Caco-2 (cell line): ENCODE measurements around the gene FNDC3B. TPM values are rescaled to one million over a fixed set of nuclear protein-coding genes. Genes with fewer than 3 reads are reported as not detected.

Experiments
- BruUV-seq: library from RNA; stranded (reverse); fragments of 400-500 nt; replicated peaks from 2 replicates; lab custom pipeline; 2021; lab: Mats Ljungman, UMichigan
- CTCF ChIA-PET: fragments of 300-600 bp; sonication (Branson Sonifier 250); formaldehyde crosslinking; loops from one replicate; lab custom pipeline; 2022; ENCODE audit warnings: antibody characterized with exemption; lab: Charles Lee
- POLR2A ChIA-PET: fragments of 300-600 bp; sonication (Branson Sonifier 250); formaldehyde crosslinking; loops from one replicate; lab custom pipeline; 2022; ENCODE audit warnings: antibody characterized with exemption; lab: Charles Lee
- DNase-seq, 2 experiments: peaks; one replicate each; pipeline versions ENCODE4 v3.0.0 to v3.0.0-alpha.2; 2020 to 2022
- H3K27me3 ChIP-seq: replicated peaks from 2 replicates; pipeline ENCODE4 v1.6.0; 2011; ENCODE audit warnings: low read length; ENCODE audit not compliant: control insufficient read depth, insufficient read depth
- H3K36me3 ChIP-seq: 2 replicates; pipeline ENCODE4 v1.5.1; 2011; ENCODE audit warnings: low read length; ENCODE audit not compliant: control insufficient read depth, insufficient read depth
- H3K4me1 ChIP-seq: fragments of 250-450 bp; sonication (Bioruptor Pico); 2 replicates; pipeline ENCODE4 v1.5.1; 2020; ENCODE audit warnings: mild to moderate bottlenecking
- H3K4me3 ChIP-seq: 2 replicates; pipeline ENCODE4 v1.5.1; 2011; ENCODE audit warnings: low read depth, mild to moderate bottlenecking, control low read depth, low read length
- H3K9me3 ChIP-seq: fragments of 250-450 bp; sonication (Bioruptor Pico); 2 replicates; pipeline ENCODE4 v1.5.1; 2020; ENCODE audit warnings: mild to moderate bottlenecking, moderate library complexity
- H3K27ac Mint-ChIP-seq: one replicate; pipeline ENCODE4 v1.8.0; 2022; ENCODE audit warnings: mixed read lengths; ENCODE audit not compliant: unreplicated experiment
- H3K27me3 Mint-ChIP-seq: one replicate; pipeline ENCODE4 v1.8.0; 2022; ENCODE audit warnings: mixed read lengths; ENCODE audit not compliant: insufficient read depth, unreplicated experiment
- H3K36me3 Mint-ChIP-seq: one replicate; pipeline ENCODE4 v1.8.0; 2022; ENCODE audit warnings: mild to moderate bottlenecking, mixed read lengths; ENCODE audit not compliant: insufficient read depth, unreplicated experiment
- H3K4me1 Mint-ChIP-seq: one replicate; pipeline ENCODE4 v1.8.0; 2022; ENCODE audit warnings: low read depth, mixed read lengths; ENCODE audit not compliant: unreplicated experiment
- H3K4me3 Mint-ChIP-seq: one replicate; pipeline ENCODE4 v1.8.0; 2022; ENCODE audit warnings: mild to moderate bottlenecking, moderate library complexity, mixed read lengths; ENCODE audit not compliant: unreplicated experiment
- H3K9me3 Mint-ChIP-seq: one replicate; pipeline ENCODE4 v1.8.0; 2022; ENCODE audit warnings: mixed read lengths; ENCODE audit not compliant: unreplicated experiment
- intact Hi-C: fragments of 100-400 bp; cut with micrococcal nuclease; formaldehyde crosslinking; loops from one replicate; pipeline ENCODE4 v1.10.0; 2022; ENCODE audit not compliant: unreplicated experiment
- total RNA-seq: library from RNA; stranded (reverse); gene quantifications from 2 replicates; pipeline ENCODE4 v1.2.3, GENCODE V29; 2022
- TF ChIP-seq, protein P1 (sequence below), 2 experiments: fragments of 200-600 bp in 1 of 2; IDR thresholded peaks; 1 replicate in 1 of 2; 2 replicates in 1 of 2; pipeline versions ENCODE4 v1.5.1 to v1.8.0; 2011 to 2022; ENCODE audit warnings: antibody characterized with exemption in 1 of 2, control low read depth in 1 of 2, inconsistent platforms in 1 of 2, low read depth in 1 of 2, low read length in 1 of 2, mild to moderate bottlenecking in 1 of 2, moderate library complexity in 1 of 2; ENCODE audit not compliant: insufficient read depth in 1 of 2, severe bottlenecking in 1 of 2, unreplicated experiment in 1 of 2

Gene FNDC3B
- total RNA-seq, 1 experiment from 2014 or later: 59.8 TPM

DNA sequence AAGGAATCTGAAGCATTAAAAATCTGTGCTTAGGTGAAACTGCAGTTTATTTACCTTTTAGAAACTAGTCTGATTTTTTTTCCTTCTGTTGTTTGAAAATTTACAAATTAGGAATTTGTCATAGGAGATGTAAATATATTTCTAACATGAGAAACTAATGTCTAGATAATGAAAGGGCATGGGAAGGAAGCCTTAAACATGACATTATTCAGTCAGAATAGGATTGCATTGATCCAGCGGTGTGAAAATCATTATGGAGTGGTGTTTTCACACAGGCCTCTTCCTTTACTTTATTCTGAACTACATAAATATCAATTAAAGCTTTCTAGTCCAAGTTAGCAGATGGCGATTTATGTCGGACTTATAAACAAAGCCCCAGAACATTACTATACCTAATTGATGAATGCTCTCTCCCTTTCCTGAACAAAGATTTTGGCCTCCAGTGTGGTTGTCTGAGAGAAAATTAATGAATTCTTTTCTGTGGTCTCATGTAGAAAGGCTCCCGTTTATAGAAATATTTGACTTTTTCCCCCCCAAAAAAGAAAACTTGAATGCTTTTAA, 37.9 kb downstream of the FNDC3B start:
- CTCF ChIA-PET: no interaction called here
- intact Hi-C loops: no loop called here
- TF ChIP-seq, protein P1, sequence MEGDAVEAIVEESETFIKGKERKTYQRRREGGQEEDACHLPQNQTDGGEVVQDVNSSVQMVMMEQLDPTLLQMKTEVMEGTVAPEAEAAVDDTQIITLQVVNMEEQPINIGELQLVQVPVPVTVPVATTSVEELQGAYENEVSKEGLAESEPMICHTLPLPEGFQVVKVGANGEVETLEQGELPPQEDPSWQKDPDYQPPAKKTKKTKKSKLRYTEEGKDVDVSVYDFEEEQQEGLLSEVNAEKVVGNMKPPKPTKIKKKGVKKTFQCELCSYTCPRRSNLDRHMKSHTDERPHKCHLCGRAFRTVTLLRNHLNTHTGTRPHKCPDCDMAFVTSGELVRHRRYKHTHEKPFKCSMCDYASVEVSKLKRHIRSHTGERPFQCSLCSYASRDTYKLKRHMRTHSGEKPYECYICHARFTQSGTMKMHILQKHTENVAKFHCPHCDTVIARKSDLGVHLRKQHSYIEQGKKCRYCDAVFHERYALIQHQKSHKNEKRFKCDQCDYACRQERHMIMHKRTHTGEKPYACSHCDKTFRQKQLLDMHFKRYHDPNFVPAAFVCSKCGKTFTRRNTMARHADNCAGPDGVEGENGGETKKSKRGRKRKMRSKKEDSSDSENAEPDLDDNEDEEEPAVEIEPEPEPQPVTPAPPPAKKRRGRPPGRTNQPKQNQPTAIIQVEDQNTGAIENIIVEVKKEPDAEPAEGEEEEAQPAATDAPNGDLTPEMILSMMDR (IDR thresholded peaks at IDR 0.05; ENCODE audit: insufficient read depth in 1 of 2, low read depth in 1 of 2, low read length in 1 of 2, severe bottlenecking in 1 of 2, unreplicated experiment in 1 of 2): no peak
- Histone ChIP-seq H3K9me3 (no peaks in the 10 kb centered on the region), H3K27me3 (no peaks in the 10 kb centered on the region), H3K4me3 (no peak overlapping the region), H3K4me1 (peaks cover 48% of the 10 kb centered on the region), H3K36me3 (no peaks in the 10 kb centered on the region)
- BruUV-seq: no TSS peak
- Mint-ChIP-seq H3K4me3 (no peak overlapping the region), H3K4me1 (peaks cover 21% of the 10 kb centered on the region), H3K9me3 (no peaks in the 10 kb centered on the region), H3K27ac (no peak overlapping the region), H3K36me3 (peaks cover 7% of the 10 kb centered on the region), H3K27me3 (no peaks in the 10 kb centered on the region)
- POLR2A ChIA-PET: no interaction called here
- DNase-seq: no peak

DNA sequence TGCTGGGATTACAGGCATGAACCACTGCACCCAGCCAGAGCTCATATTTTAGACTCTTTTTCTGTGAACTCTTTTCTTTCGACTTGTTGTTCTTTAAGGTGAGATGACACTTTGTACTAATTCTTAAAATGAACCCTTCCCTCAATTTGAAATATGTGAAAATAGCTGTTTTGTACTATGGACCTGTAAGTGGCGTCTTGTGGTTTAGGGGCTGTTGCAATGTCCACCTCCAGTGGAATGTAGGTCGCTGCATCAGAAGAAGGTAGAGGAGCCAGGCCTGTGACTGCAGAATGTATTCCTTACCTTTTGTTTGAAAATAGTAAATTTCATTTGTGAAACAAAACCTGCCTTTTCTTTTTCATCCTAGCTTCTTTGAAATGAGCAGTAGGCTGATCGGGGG, 38.9 kb downstream of the FNDC3B start:
- intact Hi-C loops: no loop called here
- Mint-ChIP-seq H3K4me1 (peaks cover 14% of the 10 kb centered on the region), H3K9me3 (no peaks in the 10 kb centered on the region), H3K36me3 (peaks cover 8% of the 10 kb centered on the region), H3K4me3 (no peak overlapping the region), H3K27ac (no peak overlapping the region), H3K27me3 (no peaks in the 10 kb centered on the region)
- H3K36me3 ChIP-seq: no peaks in the 10 kb centered on the region; the same call in 1 of the 2 replicates
- H3K4me1 ChIP-seq: peaks cover 47% of the 10 kb centered on the region
- no peak for DNase-seq
- H3K9me3 ChIP-seq: no peaks in the 10 kb centered on the region
- no TSS peak for BruUV-seq
- H3K4me3 ChIP-seq: no peak overlapping the region
- POLR2A ChIA-PET: interaction anchor here (0.7 kb wide), 1 partner anchor 19 kb away, joined by 3 read pairs; no protein-coding TSS in a partner anchor
- TF ChIP-seq, protein P1 (IDR thresholded peaks at IDR 0.05; ENCODE audit: insufficient read depth in 1 of 2, low read depth in 1 of 2, low read length in 1 of 2, severe bottlenecking in 1 of 2, unreplicated experiment in 1 of 2): no peak
- no peaks in the 10 kb centered on the region for H3K27me3 ChIP-seq
- CTCF ChIA-PET: no interaction called here

GRCh38 chr3:172078721-172079120, 39.3 kb downstream of the FNDC3B start:
- H3K27ac Mint-ChIP-seq: no peak overlapping the region
- Histone ChIP-seq H3K4me3 (no peak overlapping the region), H3K27me3 (no peaks in the 10 kb centered on the region), H3K9me3 (no peaks in the 10 kb centered on the region), H3K4me1 (peaks cover 47% of the 10 kb centered on the region), H3K36me3 (no peaks in the 10 kb centered on the region; the same call in 1 of the 2 replicates)
- BruUV-seq: no TSS peak
- H3K4me1 Mint-ChIP-seq: peaks cover 14% of the 10 kb centered on the region
- intact Hi-C loops: no loop called here
- TF ChIP-seq, protein P1 (IDR thresholded peaks at IDR 0.05; ENCODE audit: insufficient read depth in 1 of 2, low read depth in 1 of 2, low read length in 1 of 2, severe bottlenecking in 1 of 2, unreplicated experiment in 1 of 2): no peak
- no peaks in the 10 kb centered on the region for H3K27me3 Mint-ChIP-seq
- peaks cover 11% of the 10 kb centered on the region for H3K36me3 Mint-ChIP-seq
- ChIA-PET POLR2A (interaction anchor here (0.7 kb wide), 1 partner anchor 18 kb away, joined by 3 read pairs; no protein-coding TSS in a partner anchor), CTCF (no interaction called here)
- no peaks in the 10 kb centered on the region for H3K9me3 Mint-ChIP-seq
- DNase-seq: no peak
- H3K4me3 Mint-ChIP-seq: no peak overlapping the region
